Common myeloid progenitor, CD34-positive (primary cell): ENCODE results near the gene ELOVL1.
A peak's percentile ranks its signal among the peaks of the same experiment; 100 is the strongest.

Experiments used
- CTCF ChIA-PET: fragments of 350-600 bp; sonication (Branson Sonifier 250); formaldehyde crosslinking; loops from one replicate; lab custom pipeline; 2021; ENCODE audit warnings: antibody characterized with exemption; lab: Charles Lee
- POLR2A ChIA-PET: fragments of 350-600 bp; sonication (Branson Sonifier 250); formaldehyde crosslinking; loops from one replicate; lab custom pipeline; 2021; ENCODE audit warnings: antibody characterized with exemption; lab: Charles Lee
- DNase-seq, 3 donors: peaks; one replicate each; pipeline versions ENCODE4 v3.0.0 to v3.0.0-alpha.2; 2013
- H3K27ac ChIP-seq, 2 experiments: 1 replicate in 1 of 2; 2 replicates in 1 of 2; pipeline ENCODE4 v1.7.0; 2013; ENCODE audit warnings: inconsistent platforms in 2 of 2, low read length in 2 of 2, mild to moderate bottlenecking in 2 of 2, low read depth in 1 of 2, moderate library complexity in 1 of 2; ENCODE audit not compliant: severe bottlenecking in 2 of 2, insufficient read depth in 1 of 2, poor library complexity in 1 of 2
- H3K27me3 ChIP-seq, 5 experiments: replicated peaks in 2 of 5; 1 replicate in 3 of 5; 2 replicates in 2 of 5; pipeline versions ENCODE4 v1.6.1 to v1.7.0; 2013; ENCODE audit warnings: low read length in 4 of 5, mild to moderate bottlenecking in 2 of 5, moderate library complexity in 2 of 5, inconsistent platforms in 1 of 5; ENCODE audit not compliant: insufficient read depth in 5 of 5, control insufficient read depth in 4 of 5
- H3K36me3 ChIP-seq, 4 experiments: 1 replicate in 2 of 4; 2 replicates in 2 of 4; pipeline versions ENCODE4 v1.6.1 to v1.7.0; 2013; ENCODE audit warnings: low read length in 3 of 4, control low read depth in 1 of 4, mild to moderate bottlenecking in 1 of 4; ENCODE audit not compliant: control insufficient read depth in 4 of 4, insufficient read depth in 4 of 4
- H3K4me1 ChIP-seq, 4 experiments: 1 replicate in 3 of 4; 2 replicates in 1 of 4; pipeline versions ENCODE4 v1.6.1 to v1.7.1; 2013; ENCODE audit warnings: low read length in 3 of 4, mild to moderate bottlenecking in 3 of 4, control low read depth in 1 of 4, inconsistent platforms in 1 of 4, moderate library complexity in 1 of 4; ENCODE audit not compliant: control insufficient read depth in 4 of 4, insufficient read depth in 4 of 4; ENCODE audit errors: control extremely low read depth in 1 of 4
- H3K4me3 ChIP-seq, 7 experiments: 1 replicate in 4 of 7; 2 replicates in 3 of 7; pipeline versions ENCODE4 v1.5.1 to v1.7.0; 2013; ENCODE audit warnings: mild to moderate bottlenecking in 7 of 7, low read length in 6 of 7, moderate library complexity in 6 of 7, inconsistent platforms in 2 of 7, low read depth in 2 of 7, control low read depth in 1 of 7; ENCODE audit not compliant: insufficient read depth in 4 of 7, control insufficient read depth in 1 of 7; ENCODE audit errors: extremely low read depth in 1 of 7
- H3K9me3 ChIP-seq, 5 experiments: 1 replicate in 4 of 5; 2 replicates in 1 of 5; pipeline versions ENCODE4 v1.6.1 to v1.7.1; 2013; ENCODE audit warnings: low read length in 4 of 5, mild to moderate bottlenecking in 2 of 5, inconsistent platforms in 1 of 5, low read depth in 1 of 5, moderate library complexity in 1 of 5; ENCODE audit not compliant: control insufficient read depth in 4 of 5, insufficient read depth in 2 of 5; ENCODE audit errors: control extremely low read depth in 1 of 5
- WGBS: methylation state at CpG from one replicate; pipeline ENCODE4 v1.1.5; 2013; ENCODE audit not compliant: insufficient coverage; 5-methylcytosine and 5-hydroxymethylcytosine counted together

ELOVL1 gene

DNA sequence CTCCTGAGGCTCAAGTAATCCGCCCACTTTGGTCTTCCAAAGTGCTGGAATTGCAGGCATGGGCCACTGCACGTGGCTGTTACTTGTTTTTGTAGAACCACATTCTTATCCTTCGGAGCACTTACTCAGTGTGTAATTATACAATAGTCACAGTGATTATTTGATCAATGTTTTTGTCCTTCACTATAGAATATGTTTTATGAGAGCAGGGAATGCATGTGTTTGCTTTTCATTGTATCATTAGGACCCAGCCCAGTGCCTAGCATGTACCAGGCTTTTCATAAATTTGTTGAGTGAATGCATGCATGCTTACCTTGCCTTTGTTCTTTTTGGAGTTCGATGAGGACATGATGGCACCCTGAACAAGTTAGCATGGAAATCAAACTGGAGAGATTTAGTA, 27.7 kb upstream of the ELOVL1 start:
- H3K9me3 ChIP-seq: no peaks in the 10 kb centered on the region
- H3K4me1 ChIP-seq: peaks cover 3 to 5% (median 5%) of the 10 kb centered on the region in 4 experiments
- H3K4me3 ChIP-seq: no peak overlapping the region
- CTCF ChIA-PET: interaction anchor here (1.3 kb wide), 1 partner anchor 13 kb away, joined by 4 read pairs; no protein-coding TSS in a partner anchor
- peaks cover 12 to 20% (median 15%) of the 10 kb centered on the region in 4 experiments for H3K36me3 ChIP-seq
- no peak overlapping the region for H3K27ac ChIP-seq
- no peaks in the 10 kb centered on the region for H3K27me3 ChIP-seq
- POLR2A ChIA-PET: no interaction called here
- DNase-seq: no peak
- WGBS: 95% methylated on average over 2 of the region's 4 CpGs

DNA sequence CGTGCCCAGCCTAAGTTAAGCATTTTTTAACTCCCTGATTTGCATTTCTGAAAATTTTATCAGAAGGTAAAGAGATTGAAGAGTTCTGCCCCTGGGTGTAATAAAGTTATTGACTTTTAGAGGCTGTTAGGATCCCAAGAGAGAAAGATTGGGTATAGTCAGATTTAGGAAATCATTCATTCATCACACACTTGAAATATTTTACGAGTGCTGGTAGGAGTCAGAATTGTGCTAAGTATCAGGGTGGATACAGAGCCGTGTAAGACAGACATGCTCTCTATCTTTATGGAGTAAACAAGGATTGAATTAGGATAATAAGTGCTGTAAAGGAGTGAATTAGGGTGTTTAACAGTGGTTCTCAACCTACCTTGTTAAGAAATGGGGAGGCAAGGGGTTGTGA, 24.9 kb upstream of the ELOVL1 start:
- ChIA-PET POLR2A (interaction anchor here (0.6 kb wide), 1 partner anchor 19 kb away, joined by 3 read pairs; no protein-coding TSS in a partner anchor), CTCF (interaction anchor here (2.5 kb wide), 1 partner anchor 14 kb away, joined by 5 read pairs; no protein-coding TSS in a partner anchor)
- no peak for DNase-seq
- Histone ChIP-seq H3K9me3 (no peaks in the 10 kb centered on the region), H3K36me3 (peaks cover 8 to 26% (median 15%) of the 10 kb centered on the region in 4 experiments), H3K4me1 (peaks cover 13 to 21% (median 19%) of the 10 kb centered on the region in 4 experiments), H3K27ac (no peak overlapping the region), H3K4me3 (no peak overlapping the region), H3K27me3 (no peaks in the 10 kb centered on the region)
- WGBS: 50% methylated on average over 2 of the region's 3 CpGs

DNA sequence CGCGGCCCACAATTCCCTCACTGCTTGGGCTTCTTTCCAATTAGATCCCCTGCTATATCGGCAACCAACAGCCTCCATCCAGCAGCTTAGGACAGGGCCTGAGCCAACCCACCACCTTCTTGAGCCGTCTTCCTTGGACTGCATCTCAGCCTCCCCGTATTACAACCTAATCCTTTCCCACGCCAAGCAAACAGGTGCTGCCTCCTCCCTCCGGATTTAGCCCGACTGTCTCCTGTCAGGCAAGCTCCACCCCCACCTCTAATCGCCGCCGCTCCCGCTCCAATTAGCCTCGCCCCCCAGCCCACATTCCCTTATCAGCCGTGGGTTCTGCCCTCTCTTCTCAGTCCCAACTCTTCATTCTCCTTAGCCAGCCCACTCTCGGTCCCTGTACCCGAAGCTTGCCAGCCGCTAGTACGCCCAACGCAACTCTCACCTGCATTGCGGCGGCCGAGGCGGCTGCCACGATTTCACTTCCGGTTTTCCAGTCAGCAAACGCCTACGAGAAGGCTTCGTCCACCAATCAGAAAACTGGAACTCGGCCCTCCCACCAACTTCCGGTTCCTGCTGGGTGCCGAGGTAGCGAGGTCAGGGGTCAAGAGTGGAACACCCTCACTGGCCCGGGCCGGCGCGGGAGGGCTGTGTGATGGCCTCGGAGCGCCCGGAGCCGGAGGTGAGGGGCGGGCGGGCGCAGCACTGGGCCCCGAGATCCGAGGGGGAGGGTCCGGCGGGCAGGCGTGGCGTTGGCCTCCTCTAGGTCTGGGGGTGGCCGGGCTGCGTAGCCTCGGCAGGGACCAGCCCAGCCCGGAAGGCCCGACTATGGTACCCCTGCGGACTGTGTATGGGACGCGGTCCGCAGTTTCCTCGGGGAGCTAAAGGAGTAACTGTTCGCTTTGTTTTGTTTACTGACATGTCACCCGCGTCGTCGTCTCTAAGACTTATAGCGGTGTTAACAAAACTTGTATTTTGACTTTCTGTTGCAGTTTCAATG, 21.8 kb upstream of the ELOVL1 start, which contains the start of the genes MED8 and SZT2:
TSS of gene MED8 (minus strand) at position 475 of the 988 bp plus-strand sequence. CDS start at position 439, 36 bp downstream.
TSS of gene SZT2 (plus strand) at position 574 of the 988 bp plus-strand sequence. CDS start at position 644, 70 bp downstream.
- H3K36me3 ChIP-seq: peaks cover 15 to 40% (median 30%) of the 10 kb centered on the region in 4 experiments
- WGBS: under 1% methylated on average over 61 of the region's 65 CpGs
- no peaks in the 10 kb centered on the region for H3K9me3 ChIP-seq
- H3K4me3 ChIP-seq: peak within 1 kb of the TSS; percentile 59 to 98 (median 91)
- ChIA-PET CTCF (interaction anchor here (0.6 to 2.0 kb wide), 9 partner anchors 21 to 163 kb away, joined by 3 to 7 read pairs (median 4); partner anchors contain the start of gene ELOVL1), POLR2A (interaction anchor here (0.7 to 2.0 kb wide), 3 partner anchors 11 to 118 kb away, joined by 3 to 5 read pairs (median 3); partner anchors contain the start of gene ELOVL1)
- H3K27ac ChIP-seq: peak within 1 kb of the TSS; percentile 79 to 92
- H3K4me1 ChIP-seq: peaks cover 13 to 21% (median 19%) of the 10 kb centered on the region in 4 experiments
- H3K27me3 ChIP-seq: no peaks in the 10 kb centered on the region
- DNase-seq: peak; percentile 85 to 90 (median 87)

DNA sequence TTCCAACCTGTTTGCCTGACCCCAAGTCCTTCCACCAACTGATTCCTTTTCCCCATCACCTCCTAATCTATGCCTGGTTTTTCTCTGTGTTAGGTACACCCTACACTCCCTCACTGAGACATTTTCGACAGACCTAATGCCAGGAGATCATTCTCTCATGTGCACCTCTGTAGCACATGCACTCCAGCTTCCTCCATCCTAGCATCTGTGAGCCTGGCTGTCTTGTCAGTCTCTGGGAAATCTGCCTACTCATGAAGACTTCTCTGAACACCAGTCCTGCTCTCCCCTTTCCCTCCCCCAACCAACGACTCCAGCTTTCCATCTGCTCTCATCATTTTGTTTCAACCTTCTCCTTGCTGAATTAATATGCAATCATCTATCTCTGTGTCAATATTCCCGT, 20.8 kb upstream of the ELOVL1 start:
- H3K27ac ChIP-seq: peak overlapping the region in 1 of 2 experiments; percentile 92
- POLR2A ChIA-PET: interaction anchor here (1.0 to 2.0 kb wide), 3 partner anchors 10 to 28 kb away, joined by 3 to 5 read pairs (median 3); partner anchors contain the start of gene ELOVL1
- no peaks in the 10 kb centered on the region for H3K9me3 ChIP-seq
- 63% methylated on average over 3 of the region's 3 CpGs for WGBS
- H3K4me3 ChIP-seq: peak overlapping the region in 6 of 7 experiments; percentile 83 to 98 (median 92)
- H3K36me3 ChIP-seq: peaks cover 21 to 47% (median 31%) of the 10 kb centered on the region in 4 experiments
- CTCF ChIA-PET: interaction anchor here (0.7 to 1.6 kb wide), 7 partner anchors 11 to 55 kb away, joined by 3 to 6 read pairs (median 3); partner anchors contain the start of genes ELOVL1 and MPL
- no peak for DNase-seq
- peaks cover 13 to 21% (median 19%) of the 10 kb centered on the region in 4 experiments for H3K4me1 ChIP-seq
- H3K27me3 ChIP-seq: no peaks in the 10 kb centered on the region

DNA sequence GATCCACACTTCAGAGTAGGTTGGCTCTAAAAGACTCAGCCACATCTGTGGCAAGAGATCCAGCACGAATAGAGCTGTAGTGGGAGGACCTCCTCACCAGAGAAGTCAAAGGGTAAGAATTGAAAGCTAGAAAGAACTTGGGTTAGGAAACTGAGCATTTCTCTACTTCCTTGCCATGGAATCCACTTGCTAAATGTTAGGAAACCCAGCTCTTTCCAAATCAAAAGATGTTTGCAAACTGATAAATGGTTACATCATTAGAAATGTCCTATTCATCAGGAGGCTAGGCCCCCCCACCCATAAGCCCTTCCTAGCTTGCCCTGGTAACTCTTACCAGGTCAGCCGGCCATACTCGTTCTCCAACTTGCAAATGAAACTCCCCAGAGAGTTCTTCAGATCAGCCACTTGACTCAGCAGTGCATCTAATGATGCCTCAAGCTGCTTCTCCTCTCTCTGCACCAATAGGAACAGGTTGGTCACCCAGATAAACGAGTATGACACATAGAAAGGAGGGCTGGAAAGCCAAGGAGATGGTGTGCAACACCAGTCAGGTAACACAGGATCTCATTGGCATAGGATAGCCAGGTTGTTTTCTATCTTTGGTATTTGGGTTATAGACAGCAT, 20.3 kb upstream of the ELOVL1 start:
- ChIA-PET CTCF (interaction anchor here (0.8 to 1.6 kb wide), 7 partner anchors 9 to 55 kb away, joined by 3 to 6 read pairs (median 3); partner anchors contain the start of genes ELOVL1 and MPL), POLR2A (interaction anchor here (1.0 to 2.0 kb wide), 3 partner anchors 9 to 27 kb away, joined by 3 to 5 read pairs (median 3); partner anchors contain the start of gene ELOVL1)
- DNase-seq: no peak
- peaks cover 22 to 52% (median 34%) of the 10 kb centered on the region in 4 experiments for H3K36me3 ChIP-seq
- H3K4me3 ChIP-seq: peak overlapping the region in 2 of 7 experiments; percentile 83 to 92
- 92% methylated on average over 3 of the region's 4 CpGs for WGBS
- H3K27ac ChIP-seq: no peak overlapping the region
- peaks cover 13 to 21% (median 19%) of the 10 kb centered on the region in 4 experiments for H3K4me1 ChIP-seq
- H3K9me3 ChIP-seq: no peaks in the 10 kb centered on the region
- no peaks in the 10 kb centered on the region for H3K27me3 ChIP-seq

DNA sequence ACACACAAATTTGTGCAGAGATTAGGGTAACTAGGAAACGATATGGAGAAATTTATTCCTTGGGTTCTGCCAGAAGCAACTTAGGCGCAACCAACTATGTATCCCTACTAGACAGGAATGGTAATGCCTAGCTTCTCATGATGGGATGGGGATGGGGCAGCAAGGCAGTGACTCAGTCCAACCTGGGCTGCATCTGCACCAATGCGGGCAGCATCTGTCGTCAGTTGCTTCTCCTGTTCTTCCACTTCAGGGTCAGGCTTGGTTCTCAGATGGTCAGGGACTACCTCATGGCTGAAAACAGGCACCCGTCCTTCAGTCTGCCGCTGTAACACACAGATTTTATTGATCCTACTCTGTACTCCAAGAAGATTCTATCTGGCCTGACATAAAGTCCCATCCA, 18.9 kb upstream of the ELOVL1 start:
- 94% methylated on average over 4 of the region's 6 CpGs for WGBS
- Histone ChIP-seq H3K9me3 (no peaks in the 10 kb centered on the region), H3K27me3 (no peaks in the 10 kb centered on the region), H3K36me3 (peaks cover 22 to 65% (median 40%) of the 10 kb centered on the region in 4 experiments), H3K27ac (no peak overlapping the region), H3K4me3 (no peak overlapping the region), H3K4me1 (peaks cover 15 to 28% (median 25%) of the 10 kb centered on the region in 4 experiments)
- no peak for DNase-seq
- ChIA-PET CTCF (interaction anchor here (1.6 kb wide), 1 partner anchor 16 kb away, joined by 3 read pairs; no protein-coding TSS in a partner anchor), POLR2A (no interaction called here)
